Caco-2 (cell line): ENCODE measurements around the gene ZKSCAN8. TPM values are rescaled to one million over a fixed set of nuclear protein-coding genes. Genes with fewer than 3 reads are reported as not detected.

ENCODE experiments used
- BruUV-seq: library from RNA; stranded (reverse); fragments of 400-500 nt; replicated peaks from 2 replicates; lab custom pipeline; 2021; lab: Mats Ljungman, UMichigan
- CTCF ChIA-PET: fragments of 300-600 bp; sonication (Branson Sonifier 250); formaldehyde crosslinking; loops from one replicate; lab custom pipeline; 2022; ENCODE audit warnings: antibody characterized with exemption; lab: Charles Lee
- POLR2A ChIA-PET: fragments of 300-600 bp; sonication (Branson Sonifier 250); formaldehyde crosslinking; loops from one replicate; lab custom pipeline; 2022; ENCODE audit warnings: antibody characterized with exemption; lab: Charles Lee
- DNase-seq, 2 experiments: peaks; one replicate each; pipeline versions ENCODE4 v3.0.0 to v3.0.0-alpha.2; 2020 to 2022
- H3K27me3 ChIP-seq: replicated peaks from 2 replicates; pipeline ENCODE4 v1.6.0; 2011; ENCODE audit warnings: low read length; ENCODE audit not compliant: control insufficient read depth, insufficient read depth
- H3K36me3 ChIP-seq: 2 replicates; pipeline ENCODE4 v1.5.1; 2011; ENCODE audit warnings: low read length; ENCODE audit not compliant: control insufficient read depth, insufficient read depth
- H3K4me1 ChIP-seq: fragments of 250-450 bp; sonication (Bioruptor Pico); 2 replicates; pipeline ENCODE4 v1.5.1; 2020; ENCODE audit warnings: mild to moderate bottlenecking
- H3K4me3 ChIP-seq: 2 replicates; pipeline ENCODE4 v1.5.1; 2011; ENCODE audit warnings: low read depth, mild to moderate bottlenecking, control low read depth, low read length
- H3K9me3 ChIP-seq: fragments of 250-450 bp; sonication (Bioruptor Pico); 2 replicates; pipeline ENCODE4 v1.5.1; 2020; ENCODE audit warnings: mild to moderate bottlenecking, moderate library complexity
- H3K27ac Mint-ChIP-seq: one replicate; pipeline ENCODE4 v1.8.0; 2022; ENCODE audit warnings: mixed read lengths; ENCODE audit not compliant: unreplicated experiment
- H3K27me3 Mint-ChIP-seq: one replicate; pipeline ENCODE4 v1.8.0; 2022; ENCODE audit warnings: mixed read lengths; ENCODE audit not compliant: insufficient read depth, unreplicated experiment
- H3K36me3 Mint-ChIP-seq: one replicate; pipeline ENCODE4 v1.8.0; 2022; ENCODE audit warnings: mild to moderate bottlenecking, mixed read lengths; ENCODE audit not compliant: insufficient read depth, unreplicated experiment
- H3K4me1 Mint-ChIP-seq: one replicate; pipeline ENCODE4 v1.8.0; 2022; ENCODE audit warnings: low read depth, mixed read lengths; ENCODE audit not compliant: unreplicated experiment
- H3K4me3 Mint-ChIP-seq: one replicate; pipeline ENCODE4 v1.8.0; 2022; ENCODE audit warnings: mild to moderate bottlenecking, moderate library complexity, mixed read lengths; ENCODE audit not compliant: unreplicated experiment
- H3K9me3 Mint-ChIP-seq: one replicate; pipeline ENCODE4 v1.8.0; 2022; ENCODE audit warnings: mixed read lengths; ENCODE audit not compliant: unreplicated experiment
- CTCF ChIP-seq, 2 experiments: fragments of 200-600 bp in 1 of 2; IDR thresholded peaks; 1 replicate in 1 of 2; 2 replicates in 1 of 2; pipeline versions ENCODE4 v1.5.1 to v1.8.0; 2011 to 2022; ENCODE audit warnings: antibody characterized with exemption in 1 of 2, control low read depth in 1 of 2, inconsistent platforms in 1 of 2, low read depth in 1 of 2, low read length in 1 of 2, mild to moderate bottlenecking in 1 of 2, moderate library complexity in 1 of 2; ENCODE audit not compliant: insufficient read depth in 1 of 2, severe bottlenecking in 1 of 2, unreplicated experiment in 1 of 2
- intact Hi-C: fragments of 100-400 bp; cut with micrococcal nuclease; formaldehyde crosslinking; loops from one replicate; pipeline ENCODE4 v1.10.0; 2022; ENCODE audit not compliant: unreplicated experiment
- total RNA-seq: library from RNA; stranded (reverse); gene quantifications from 2 replicates; pipeline ENCODE4 v1.2.3, GENCODE V29; 2022

Gene ZKSCAN8
- total RNA-seq, 1 experiment from 2014 or later: 17.0 TPM

- ChIA-PET POLR2A (no interaction called here), CTCF (no interaction called here)
- Histone ChIP-seq H3K4me3 (no peak overlapping the region), H3K36me3 (no peaks in the 10 kb centered on the region), H3K4me1 (no peaks in the 10 kb centered on the region), H3K9me3 (no peaks in the 10 kb centered on the region), H3K27me3 (no peaks in the 10 kb centered on the region)
- Mint-ChIP-seq H3K27ac (no peak overlapping the region), H3K4me3 (no peak overlapping the region), H3K36me3 (no peaks in the 10 kb centered on the region), H3K9me3 (no peaks in the 10 kb centered on the region), H3K4me1 (no peaks in the 10 kb centered on the region), H3K27me3 (peaks cover 14% of the 10 kb centered on the region)
- intact Hi-C loops: no loop called here
- no TSS peak for BruUV-seq
- no peak for DNase-seq
- TF ChIP-seq CTCF (IDR thresholded peaks at IDR 0.05; ENCODE audit: insufficient read depth in 1 of 2, low read depth in 1 of 2, low read length in 1 of 2, severe bottlenecking in 1 of 2, unreplicated experiment in 1 of 2): no peak
Measured at GRCh38 chr6:28206527-28206926, 64.8 kb downstream of the ZKSCAN8 start.

- no peak for TF ChIP-seq CTCF (IDR thresholded peaks at IDR 0.05; ENCODE audit: insufficient read depth in 1 of 2, low read depth in 1 of 2, low read length in 1 of 2, severe bottlenecking in 1 of 2, unreplicated experiment in 1 of 2)
- POLR2A ChIA-PET: no interaction called here
- no peak overlapping the region for H3K4me3 ChIP-seq
- BruUV-seq: no TSS peak
- intact Hi-C loops: no loop called here
- H3K4me1 Mint-ChIP-seq: peaks cover under 1% of the 10 kb centered on the region
- H3K4me3 Mint-ChIP-seq: no peak overlapping the region
- CTCF ChIA-PET: no interaction called here
- H3K27me3 Mint-ChIP-seq: peaks cover 14% of the 10 kb centered on the region
- H3K36me3 ChIP-seq: no peaks in the 10 kb centered on the region
- DNase-seq: no peak
- no peaks in the 10 kb centered on the region for H3K4me1 ChIP-seq
- no peaks in the 10 kb centered on the region for H3K36me3 Mint-ChIP-seq
- no peaks in the 10 kb centered on the region for H3K27me3 ChIP-seq
- H3K9me3 ChIP-seq: no peaks in the 10 kb centered on the region
- H3K9me3 Mint-ChIP-seq: no peaks in the 10 kb centered on the region
- H3K27ac Mint-ChIP-seq: no peak overlapping the region
Measured at GRCh38 chr6:28206928-28207509, 65.3 kb downstream of the ZKSCAN8 start.

DNA sequence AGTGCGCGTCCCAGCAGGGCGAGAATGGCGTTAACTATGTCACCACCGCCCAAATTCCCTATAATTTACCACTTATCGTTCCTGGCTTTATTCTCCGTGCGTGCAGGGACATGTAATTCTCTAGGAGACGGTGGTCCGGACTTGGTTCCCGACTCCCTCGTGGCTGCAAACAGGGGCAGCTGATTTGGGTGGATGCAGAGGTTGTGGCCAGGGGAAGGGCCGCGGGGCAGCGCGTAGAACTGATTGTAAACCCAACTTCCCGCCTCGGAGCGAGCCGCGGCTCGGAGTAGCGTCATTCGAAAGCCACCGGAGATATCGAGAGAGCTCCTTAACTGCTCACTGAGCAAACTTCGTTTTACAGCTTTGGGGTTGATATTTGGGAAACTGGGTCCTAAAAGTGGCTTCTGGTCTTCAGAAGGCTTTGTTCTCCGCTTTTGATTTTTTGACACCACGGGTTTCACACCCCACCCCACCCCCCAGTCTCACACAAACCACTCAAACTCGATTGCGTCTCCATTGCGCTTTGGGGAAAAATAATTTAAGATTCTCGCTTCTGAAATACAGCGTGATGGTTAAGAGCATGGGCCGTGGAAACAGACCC is 65.9 kb downstream of the ZKSCAN8 start:
- Histone ChIP-seq H3K4me3 (no peak overlapping the region), H3K4me1 (no peaks in the 10 kb centered on the region), H3K27me3 (no peaks in the 10 kb centered on the region), H3K9me3 (no peaks in the 10 kb centered on the region), H3K36me3 (no peaks in the 10 kb centered on the region)
- no TSS peak for BruUV-seq
- Mint-ChIP-seq H3K4me3 (no peak overlapping the region), H3K27ac (no peak overlapping the region), H3K4me1 (peaks cover 6% of the 10 kb centered on the region), H3K9me3 (no peaks in the 10 kb centered on the region), H3K36me3 (peaks cover 5% of the 10 kb centered on the region), H3K27me3 (peaks cover 14% of the 10 kb centered on the region)
- POLR2A ChIA-PET: no interaction called here
- CTCF ChIA-PET: no interaction called here
- no peak for DNase-seq
- intact Hi-C loops: no loop called here
- no peak for TF ChIP-seq CTCF (IDR thresholded peaks at IDR 0.05; ENCODE audit: insufficient read depth in 1 of 2, low read depth in 1 of 2, low read length in 1 of 2, severe bottlenecking in 1 of 2, unreplicated experiment in 1 of 2)
